NCI-H748 (cell line): ENCODE data around the gene HS3ST4.

ENCODE experiments used
- DNase-seq: peaks from one replicate; lab custom pipeline; 2025; ENCODE audit not compliant: unreplicated experiment; lab: John Stamatoyannopoulos, UW

Gene HS3ST4

GRCh38 chr16:25888868-25889267 lies 197.1 kb downstream of the HS3ST4 start:
- DNase-seq: no peak

- no peak for DNase-seq
These were observed 201.6 kb downstream of the HS3ST4 start for GRCh38 chr16:25893332-25893731.

- no peak for DNase-seq
These were observed 202.3 kb downstream of the HS3ST4 start for GRCh38 chr16:25894093-25894492.

GRCh38 chr16:25895380-25895779 lies 203.6 kb downstream of the HS3ST4 start:
- no peak for DNase-seq

- no peak for DNase-seq
These were observed 204.7 kb downstream of the HS3ST4 start for GRCh38 chr16:25896411-25896810.

- DNase-seq: no peak
These were observed 205.9 kb downstream of the HS3ST4 start for GRCh38 chr16:25897702-25898101.

- DNase-seq: no peak
These were observed 214.1 kb downstream of the HS3ST4 start for GRCh38 chr16:25905810-25906209.

- DNase-seq: no peak
These were observed 219.2 kb downstream of the HS3ST4 start for GRCh38 chr16:25910971-25911370.

- no peak for DNase-seq
These were observed 220.6 kb downstream of the HS3ST4 start for GRCh38 chr16:25912321-25912720.

- no peak for DNase-seq
These were observed 222.7 kb downstream of the HS3ST4 start for GRCh38 chr16:25914357-25914962.

- DNase-seq: peak; percentile 17
These were observed 224.3 kb downstream of the HS3ST4 start for GRCh38 chr16:25916037-25916436.

- peak; percentile 83 for DNase-seq
These were observed 230.7 kb downstream of the HS3ST4 start for GRCh38 chr16:25922438-25922837.

- no peak for DNase-seq
These were observed 233.7 kb downstream of the HS3ST4 start for GRCh38 chr16:25925421-25925820.

GRCh38 chr16:25931473-25932035 lies 239.8 kb downstream of the HS3ST4 start:
- no peak for DNase-seq

GRCh38 chr16:25941800-25942499 lies 250.2 kb downstream of the HS3ST4 start:
- no peak for DNase-seq

- DNase-seq: peak; percentile 86
These were observed 259.0 kb downstream of the HS3ST4 start for GRCh38 chr16:25950586-25951281.

- DNase-seq: no peak
These were observed 260.2 kb downstream of the HS3ST4 start for GRCh38 chr16:25951999-25952398.

GRCh38 chr16:25952983-25953382 lies 261.2 kb downstream of the HS3ST4 start:
- no peak for DNase-seq

GRCh38 chr16:25957707-25958106 lies 265.9 kb downstream of the HS3ST4 start:
- DNase-seq: no peak

GRCh38 chr16:25959221-25959620 lies 267.5 kb downstream of the HS3ST4 start:
- no peak for DNase-seq

- no peak for DNase-seq
These were observed 274.7 kb downstream of the HS3ST4 start for GRCh38 chr16:25966172-25967097.
